ENCODE results near the gene CFHR2.

GRCh38 chr1:196960854-196961253, 17.3 kb downstream of the CFHR2 start:
- TF ChIP-seq CTCF (IDR thresholded peaks at IDR 0.05) (no peak), POLR2A (IDR thresholded peaks at IDR 0.05) (no peak)
